Panc1 (cell line): ENCODE results near the gene CACNG7. TPM values are rescaled to one million over a fixed set of nuclear protein-coding genes. Genes with fewer than 3 reads are reported as not detected.
A peak's percentile ranks its signal among the peaks of the same experiment; 100 is the strongest.

Experiments
- ATAC-seq: fragments of 200-7000 bp; cut with Tn5 transposase; 2 replicates; pipeline ENCODE4 v1.9.1; 2020; ENCODE audit warnings: mild to moderate bottlenecking, moderate library complexity
- BruUV-seq: library from RNA; stranded (reverse); fragments of 400-500 nt; replicated peaks from 2 replicates; lab custom pipeline; 2021; lab: Mats Ljungman, UMichigan
- CTCF ChIA-PET: fragments of 300-600 bp; sonication (Branson Sonifier 250); formaldehyde crosslinking; loops from one replicate; lab custom pipeline; 2022; ENCODE audit warnings: antibody characterized with exemption; lab: Charles Lee
- POLR2A ChIA-PET: fragments of 300-600 bp; sonication (Branson Sonifier 250); formaldehyde crosslinking; loops from one replicate; lab custom pipeline; 2022; ENCODE audit warnings: antibody characterized with exemption; lab: Charles Lee
- DNase-seq: peaks from one replicate; pipeline ENCODE4 v3.0.0-alpha.2; 2010; ENCODE audit warnings: low read depth, low spot score
- H3K27ac ChIP-seq: 2 replicates; pipeline ENCODE4 v1.5.1; 2011; ENCODE audit warnings: mild to moderate bottlenecking, low read length, inconsistent platforms
- H3K27me3 ChIP-seq: fragments of 200-500 bp; sonication (Bioruptor generic); 2 replicates; pipeline ENCODE4 v1.6.0; 2014; ENCODE audit warnings: low read length, inconsistent platforms; ENCODE audit not compliant: control insufficient read depth, insufficient read depth
- H3K36me3 ChIP-seq: fragments of 200-500 bp; sonication (Bioruptor generic); 2 replicates; pipeline ENCODE4 v1.5.1; 2014; ENCODE audit warnings: inconsistent platforms, mild to moderate bottlenecking, low read length, moderate library complexity; ENCODE audit not compliant: control insufficient read depth, insufficient read depth
- H3K4me1 ChIP-seq: 2 replicates; pipeline ENCODE4 v1.5.1; 2011; ENCODE audit warnings: inconsistent platforms, mild to moderate bottlenecking, low read length, moderate library complexity; ENCODE audit not compliant: control insufficient read depth, insufficient read depth
- H3K4me3 ChIP-seq, 2 experiments: 2 replicates each; pipeline ENCODE4 v1.5.1; 2011 to 2012; ENCODE audit warnings: low read depth in 2 of 2, low read length in 2 of 2, mild to moderate bottlenecking in 2 of 2, inconsistent platforms in 1 of 2, moderate library complexity in 1 of 2
- H3K9me3 ChIP-seq: fragments of 200-500 bp; sonication (Bioruptor generic); 2 replicates; pipeline ENCODE4 v1.5.1; 2014; ENCODE audit warnings: low read depth, mild to moderate bottlenecking, inconsistent platforms, low read length, moderate library complexity; ENCODE audit not compliant: control insufficient read depth, insufficient read depth
- CTCF ChIP-seq: fragments of 450-650 bp; IDR thresholded peaks from 2 replicates; pipeline ENCODE4 v1.5.1; 2017; ENCODE audit warnings: mild to moderate bottlenecking
- POLR2AphosphoS5 ChIP-seq: IDR thresholded peaks from 2 replicates; pipeline ENCODE4 v1.6.1; 2012; ENCODE audit warnings: mild to moderate bottlenecking, low read depth, low read length, moderate library complexity
- SIN3A ChIP-seq: IDR thresholded peaks from 2 replicates; pipeline ENCODE4 v1.6.1; 2012; ENCODE audit warnings: low read depth, mild to moderate bottlenecking, low read length, moderate library complexity, borderline replicate concordance; ENCODE audit not compliant: insufficient read depth
- TCF7L2 ChIP-seq: IDR thresholded peaks from 2 replicates; pipeline ENCODE4 v1.6.1; 2011; ENCODE audit warnings: mild to moderate bottlenecking, low read depth, low read length, inconsistent platforms
- in situ Hi-C: cut with HindIII; loops from 2 replicates; pipeline ENCODE4 v1.10.0; 2016; ENCODE audit warnings: low sequenced_read_pairs, low pct_unique_long_range_greater_than_20kb
- intact Hi-C: fragments of 100-400 bp; cut with micrococcal nuclease; formaldehyde crosslinking; loops from one replicate; pipeline ENCODE4 v1.10.0; 2022; ENCODE audit not compliant: unreplicated experiment
- total RNA-seq: library from RNA; stranded (reverse); gene quantifications from one replicate; pipeline ENCODE4 v1.2.1, GENCODE V29; 2021; ENCODE audit not compliant: unreplicated experiment
- TF ChIP-seq, protein P1 (sequence below), 2 experiments: IDR thresholded peaks; 2 replicates each; pipeline ENCODE4 v1.6.1; 2011 to 2012; ENCODE audit warnings: low read depth in 2 of 2, control low read depth in 1 of 2, low read length in 1 of 2, mild to moderate bottlenecking in 1 of 2, moderate library complexity in 1 of 2; ENCODE audit not compliant: insufficient read depth in 1 of 2

CACNG7 gene
- total RNA-seq, 1 experiment from 2014 or later, result 7.7 TPM

GRCh38 chr19:53898166-53898565, 10.9 kb upstream of the CACNG7 start:
- no peaks in the 10 kb centered on the region for H3K27me3 ChIP-seq
- ChIA-PET POLR2A (no interaction called here), CTCF (no interaction called here)
- H3K4me1 ChIP-seq, result peaks cover 12% of the 10 kb centered on the region
- intact Hi-C loops, result no loop called here
- DNase-seq, result no peak
- no peak overlapping the region for H3K27ac ChIP-seq
- BruUV-seq, result no TSS peak
- in situ Hi-C loops, result no loop called here
- H3K36me3 ChIP-seq, result no peaks in the 10 kb centered on the region
- no peak for TF ChIP-seq TCF7L2
- no peak for TF ChIP-seq SIN3A
- TF ChIP-seq CTCF, result no peak
- TF ChIP-seq, protein P1, sequence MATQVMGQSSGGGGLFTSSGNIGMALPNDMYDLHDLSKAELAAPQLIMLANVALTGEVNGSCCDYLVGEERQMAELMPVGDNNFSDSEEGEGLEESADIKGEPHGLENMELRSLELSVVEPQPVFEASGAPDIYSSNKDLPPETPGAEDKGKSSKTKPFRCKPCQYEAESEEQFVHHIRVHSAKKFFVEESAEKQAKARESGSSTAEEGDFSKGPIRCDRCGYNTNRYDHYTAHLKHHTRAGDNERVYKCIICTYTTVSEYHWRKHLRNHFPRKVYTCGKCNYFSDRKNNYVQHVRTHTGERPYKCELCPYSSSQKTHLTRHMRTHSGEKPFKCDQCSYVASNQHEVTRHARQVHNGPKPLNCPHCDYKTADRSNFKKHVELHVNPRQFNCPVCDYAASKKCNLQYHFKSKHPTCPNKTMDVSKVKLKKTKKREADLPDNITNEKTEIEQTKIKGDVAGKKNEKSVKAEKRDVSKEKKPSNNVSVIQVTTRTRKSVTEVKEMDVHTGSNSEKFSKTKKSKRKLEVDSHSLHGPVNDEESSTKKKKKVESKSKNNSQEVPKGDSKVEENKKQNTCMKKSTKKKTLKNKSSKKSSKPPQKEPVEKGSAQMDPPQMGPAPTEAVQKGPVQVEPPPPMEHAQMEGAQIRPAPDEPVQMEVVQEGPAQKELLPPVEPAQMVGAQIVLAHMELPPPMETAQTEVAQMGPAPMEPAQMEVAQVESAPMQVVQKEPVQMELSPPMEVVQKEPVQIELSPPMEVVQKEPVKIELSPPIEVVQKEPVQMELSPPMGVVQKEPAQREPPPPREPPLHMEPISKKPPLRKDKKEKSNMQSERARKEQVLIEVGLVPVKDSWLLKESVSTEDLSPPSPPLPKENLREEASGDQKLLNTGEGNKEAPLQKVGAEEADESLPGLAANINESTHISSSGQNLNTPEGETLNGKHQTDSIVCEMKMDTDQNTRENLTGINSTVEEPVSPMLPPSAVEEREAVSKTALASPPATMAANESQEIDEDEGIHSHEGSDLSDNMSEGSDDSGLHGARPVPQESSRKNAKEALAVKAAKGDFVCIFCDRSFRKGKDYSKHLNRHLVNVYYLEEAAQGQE (IDR thresholded peaks at IDR 0.05; ENCODE audit: insufficient read depth in 1 of 2, low read depth in 2 of 2, low read length in 1 of 2), result no peak
- no peak for TF ChIP-seq POLR2AphosphoS5
- H3K4me3 ChIP-seq, result peak overlapping the region in 1 of 2 experiments; percentile 42; a peak in 2 of 4 replicates
- no peaks in the 10 kb centered on the region for H3K9me3 ChIP-seq
- peak; percentile 42 for ATAC-seq

GRCh38 chr19:53898636-53899341, 10.3 kb upstream of the CACNG7 start:
- Histone ChIP-seq H3K36me3 (no peaks in the 10 kb centered on the region), H3K9me3 (no peaks in the 10 kb centered on the region), H3K27me3 (no peaks in the 10 kb centered on the region), H3K27ac (no peak overlapping the region), H3K4me3 (peak overlapping the region; percentile 21 to 42), H3K4me1 (peaks cover 12% of the 10 kb centered on the region)
- in situ Hi-C loops (no loop called here), intact Hi-C loops (no loop called here)
- DNase-seq (no peak), ATAC-seq (peak; percentile 67)
- no peak for TF ChIP-seq SIN3A
- no peak for TF ChIP-seq TCF7L2
- no peak for TF ChIP-seq CTCF
- TF ChIP-seq, protein P1 (IDR thresholded peaks at IDR 0.05; ENCODE audit: insufficient read depth in 1 of 2, low read depth in 2 of 2, low read length in 1 of 2), result no peak
- no peak for TF ChIP-seq POLR2AphosphoS5
- CTCF ChIA-PET, result no interaction called here
- POLR2A ChIA-PET, result interaction anchor here (0.7 kb wide), 1 partner anchor 46 kb away, joined by 4 read pairs; no protein-coding TSS in a partner anchor
- BruUV-seq, result no TSS peak
